SK-N-SH (cell line): ENCODE data around the gene MAG. TPM values are rescaled to one million over a fixed set of nuclear protein-coding genes. Genes with fewer than 3 reads are reported as not detected.

ENCODE experiments used
- CTCF ChIA-PET: fragments of 300-600, 350-600 bp; formaldehyde crosslinking; extraction: SDS; loops from one replicate; lab custom pipeline; 2021; lab: Yijun Ruan, JAX
- POLR2A ChIA-PET: fragments of 350-600 bp; sonication (Branson Sonifier 250); formaldehyde crosslinking; extraction: SDS; loops from one replicate; lab custom pipeline; 2020; ENCODE audit warnings: antibody characterized with exemption, inconsistent platforms; lab: Yijun Ruan, JAX
- DNase-seq: peaks from one replicate; pipeline ENCODE4 v3.0.0; 2012
- H2AFZ ChIP-seq: fragments of 200-600 bp; sonication (generic); 2 replicates; pipeline ENCODE4 v1.8.1; 2016; ENCODE audit warnings: antibody characterized with exemption, mild to moderate bottlenecking, low read depth
- H3F3A ChIP-seq: fragments of 200-600 bp; sonication (generic); replicated peaks from 2 replicates; pipeline ENCODE3; 2016; ENCODE audit warnings: antibody characterized with exemption, mild to moderate bottlenecking; ENCODE audit not compliant: insufficient read depth
- H3K27ac ChIP-seq, 2 experiments: fragments of 200-500 bp in 1 of 2; fragments of 200-600 bp in 1 of 2; sonication (Bioruptor generic) in 1 of 2; sonication (generic), shearing (Covaris generic) in 1 of 2; 2 replicates each; pipeline versions ENCODE4 v1.5.1 to v1.6.1; 2014 to 2016; ENCODE audit warnings: low read depth in 2 of 2, inconsistent platforms in 1 of 2, low read length in 1 of 2, mild to moderate bottlenecking in 1 of 2, mixed read lengths in 1 of 2
- H3K27me3 ChIP-seq: fragments of 200-600 bp; sonication (generic), shearing (Covaris generic); 2 replicates; pipeline ENCODE4 v1.6.1; 2016; ENCODE audit warnings: mixed run types; ENCODE audit not compliant: insufficient read depth
- H3K36me3 ChIP-seq, 2 experiments: fragments of 200-500 bp in 1 of 2; fragments of 200-600 bp in 1 of 2; sonication (Bioruptor generic) in 1 of 2; sonication (generic) in 1 of 2; replicated peaks in 1 of 2; 2 replicates each; pipeline versions ENCODE3 to v1.5.1; 2014 to 2016; ENCODE audit warnings: low read length in 1 of 2, mild to moderate bottlenecking in 1 of 2; ENCODE audit not compliant: insufficient read depth in 2 of 2, control insufficient read depth in 1 of 2
- H3K4me1 ChIP-seq, 2 experiments: fragments of 200-500 bp in 1 of 2; fragments of 200-600 bp in 1 of 2; sonication (Bioruptor generic) in 1 of 2; sonication (generic), shearing (Covaris generic) in 1 of 2; 2 replicates each; pipeline versions ENCODE4 v1.5.1 to v1.6.1; 2014 to 2016; ENCODE audit warnings: low read depth in 1 of 2, low read length in 1 of 2, mixed run types in 1 of 2; ENCODE audit not compliant: insufficient read depth in 2 of 2, control insufficient read depth in 1 of 2
- H3K4me2 ChIP-seq: fragments of 200-600 bp; sonication (generic), shearing (Covaris generic); 2 replicates; pipeline ENCODE4 v1.6.1; 2017; ENCODE audit warnings: mixed run types
- H3K4me3 ChIP-seq, 2 experiments: fragments of 200-500 bp in 1 of 2; fragments of 200-600 bp in 1 of 2; sonication (Bioruptor generic) in 1 of 2; sonication (generic), shearing (Covaris generic) in 1 of 2; 2 replicates each; pipeline versions ENCODE4 v1.5.1 to v1.8.1; 2014 to 2016; ENCODE audit warnings: low read depth in 2 of 2, inconsistent platforms in 1 of 2, low read length in 1 of 2, mild to moderate bottlenecking in 1 of 2, mixed read lengths in 1 of 2, moderate library complexity in 1 of 2
- H3K79me2 ChIP-seq: fragments of 200-600 bp; sonication (generic); 2 replicates; pipeline ENCODE4 v1.8.1; 2017; ENCODE audit warnings: mild to moderate bottlenecking; ENCODE audit not compliant: insufficient read depth
- H3K9ac ChIP-seq: fragments of 200-600 bp; sonication (generic); 2 replicates; pipeline ENCODE4 v1.6.1; 2017; ENCODE audit warnings: mixed run types
- H3K9me2 ChIP-seq: fragments of 200-600 bp; sonication (generic); 2 replicates; pipeline ENCODE4 v1.6.1; 2017; ENCODE audit warnings: mixed run types
- H3K9me3 ChIP-seq: fragments of 200-600 bp; sonication (generic); 2 replicates; pipeline ENCODE4 v1.6.1; 2017; ENCODE audit warnings: mixed run types, mild to moderate bottlenecking, moderate library complexity
- H4K20me1 ChIP-seq: fragments of 200-600 bp; sonication (generic); 2 replicates; pipeline ENCODE4 v1.6.1; 2017; ENCODE audit warnings: mild to moderate bottlenecking, mixed run types; ENCODE audit not compliant: insufficient read depth
- CTCF ChIP-seq: fragments of 200-600 bp; sonication (generic); IDR thresholded peaks from 2 replicates; pipeline ENCODE4 v1.6.1; 2017; ENCODE audit warnings: antibody characterized with exemption, mild to moderate bottlenecking, moderate library complexity
- ELF1 ChIP-seq: IDR thresholded peaks from 2 replicates; pipeline ENCODE4 v1.4.0; 2012
- EZH2phosphoT487 ChIP-seq: fragments of 200-600 bp; sonication (generic); IDR thresholded peaks from 2 replicates; pipeline ENCODE4 v1.6.1; 2017; ENCODE audit warnings: low read depth, mixed run types, mild to moderate bottlenecking, antibody characterized with exemption, moderate library complexity, borderline replicate concordance
- FOXJ3 ChIP-seq: sonication (generic); formaldehyde crosslinking; IDR thresholded peaks from 2 replicates; pipeline ENCODE4 v1.5.1; 2020; ENCODE audit warnings: mild to moderate bottlenecking, missing genetic modification reagents
- GABPA ChIP-seq: IDR thresholded peaks from 2 replicates; pipeline ENCODE4 v1.4.0; 2012; ENCODE audit warnings: low read depth, mild to moderate bottlenecking
- JUND ChIP-seq: IDR thresholded peaks from 2 replicates; pipeline ENCODE4 v1.4.0; 2012
- MEF2A ChIP-seq: IDR thresholded peaks from 2 replicates; pipeline ENCODE4 v1.4.0; 2012; ENCODE audit warnings: low read depth, borderline replicate concordance
- NFIC ChIP-seq: IDR thresholded peaks from 2 replicates; pipeline ENCODE4 v1.4.0; 2012; ENCODE audit warnings: borderline replicate concordance
- NRF1 ChIP-seq: IDR thresholded peaks from 2 replicates; pipeline ENCODE4 v1.6.1; 2012; ENCODE audit warnings: low read depth, mild to moderate bottlenecking, low read length
- POLR2AphosphoS5 ChIP-seq: IDR thresholded peaks from 2 replicates; pipeline ENCODE4 v1.6.1; 2012; ENCODE audit warnings: low read depth, low read length
- REST ChIP-seq: IDR thresholded peaks from 2 replicates; pipeline ENCODE4 v1.6.1; 2012; ENCODE audit warnings: mild to moderate bottlenecking, low read depth, low read length, moderate library complexity
- RXRA ChIP-seq: IDR thresholded peaks from 2 replicates; pipeline ENCODE4 v1.4.0; 2012; ENCODE audit warnings: low read depth, mild to moderate bottlenecking, borderline replicate concordance
- TAF1 ChIP-seq: IDR thresholded peaks from 2 replicates; pipeline ENCODE4 v1.6.1; 2012; ENCODE audit warnings: low read depth, mild to moderate bottlenecking, low read length, moderate library complexity, borderline replicate concordance
- TEAD4 ChIP-seq: IDR thresholded peaks from 2 replicates; pipeline ENCODE4 v1.4.0; 2012; ENCODE audit warnings: mild to moderate bottlenecking, borderline replicate concordance; ENCODE audit not compliant: insufficient read depth
- USF1 ChIP-seq: IDR thresholded peaks from 2 replicates; pipeline ENCODE4 v1.4.0; 2012; ENCODE audit warnings: low read depth, borderline replicate concordance
- USF2 ChIP-seq: fragments of 150-350 bp; IDR thresholded peaks from 2 replicates; pipeline ENCODE4 v1.6.1; 2017; ENCODE audit warnings: antibody characterized with exemption, low read length, low read depth, borderline replicate concordance
- YY1 ChIP-seq: IDR thresholded peaks from 2 replicates; pipeline ENCODE4 v1.4.0; 2012; ENCODE audit warnings: low read depth, mild to moderate bottlenecking
- ZBTB33 ChIP-seq: IDR thresholded peaks from 2 replicates; pipeline ENCODE4 v1.4.0; 2012; ENCODE audit warnings: low read depth, borderline replicate concordance
- WGBS: methylation state at CpG from one replicate; pipeline ENCODE4 v1.1.6; 2017; ENCODE audit warnings: low lambda C conversion rate; 5-methylcytosine and 5-hydroxymethylcytosine counted together
- polyA plus RNA-seq, 3 experiments: library from polyadenylated mRNA; depleted of rRNA; stranded (reverse); fragments of >200 nt; gene quantifications; 2 replicates each; pipeline ENCODE4 v1.2.3, GENCODE V29; 2012
- TF ChIP-seq, protein P1 (sequence below): fragments of 150-350 bp; IDR thresholded peaks from 2 replicates; pipeline ENCODE4 v1.6.1; 2016; ENCODE audit warnings: mild to moderate bottlenecking, low read depth, low read length

The MAG gene
- polyA plus RNA-seq, 1 of the 3 experiments (the other 2 are of a cell fraction): not detected

DNA sequence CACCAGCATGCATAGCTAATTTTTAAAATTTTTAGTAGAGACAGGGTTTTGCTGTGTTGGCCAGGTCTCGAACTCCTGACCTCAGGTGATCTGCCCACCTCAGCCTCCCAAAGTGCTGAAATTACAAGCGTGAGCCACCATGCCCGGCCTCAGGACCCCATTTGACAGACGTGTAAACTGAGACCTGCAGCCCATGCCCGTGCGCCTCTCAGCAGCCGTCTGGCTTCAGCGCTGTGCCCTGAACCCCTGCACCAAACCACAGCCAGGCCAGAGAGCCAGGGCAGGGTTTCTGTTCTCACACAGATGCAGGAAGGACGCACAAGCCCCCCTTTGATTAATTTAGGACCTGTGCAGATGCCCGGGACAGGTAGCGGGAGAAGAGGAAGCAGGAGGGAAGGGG lies 48.5 kb downstream of the MAG start:
- POLR2A ChIA-PET: no interaction called here

More for the DNA sequence above, 48.5 kb downstream of the MAG start:
- WGBS: 45% methylated on average over 11 of the region's 11 CpGs
- no peak for DNase-seq
- no peaks in the 10 kb centered on the region for H4K20me1 ChIP-seq
- no peaks in the 10 kb centered on the region for H3K9me3 ChIP-seq
- no peak overlapping the region for H3K4me2 ChIP-seq
- H3K9ac ChIP-seq: no peak overlapping the region
- H3K4me1 ChIP-seq: no peaks in the 10 kb centered on the region
- CTCF ChIA-PET: interaction anchor here (1.6 to 3.3 kb wide), 2 partner anchors 13 to 154 kb away, joined by 4 to 19 read pairs; no protein-coding TSS in a partner anchor
- no peak overlapping the region for H3K27ac ChIP-seq
- no peaks in the 10 kb centered on the region for H3F3A ChIP-seq
- H3K27me3 ChIP-seq: peaks cover 87% of the 10 kb centered on the region
- no peaks in the 10 kb centered on the region for H3K9me2 ChIP-seq
- H3K79me2 ChIP-seq: no peaks in the 10 kb centered on the region
- no peaks in the 10 kb centered on the region for H3K36me3 ChIP-seq
- TF ChIP-seq ZBTB33 (no peak), REST (no peak), EZH2phosphoT487 (no peak), USF2 (no peak), POLR2AphosphoS5 (no peak), TEAD4 (no peak), YY1 (no peak), JUND (no peak), GABPA (no peak), TAF1 (no peak), ELF1 (no peak), NFIC (no peak), NRF1 (no peak), MEF2A (no peak), RXRA (no peak), CTCF (no peak), FOXJ3 (CRISPR knock-in tag) (no peak), USF1 (no peak)
- TF ChIP-seq, protein P1, sequence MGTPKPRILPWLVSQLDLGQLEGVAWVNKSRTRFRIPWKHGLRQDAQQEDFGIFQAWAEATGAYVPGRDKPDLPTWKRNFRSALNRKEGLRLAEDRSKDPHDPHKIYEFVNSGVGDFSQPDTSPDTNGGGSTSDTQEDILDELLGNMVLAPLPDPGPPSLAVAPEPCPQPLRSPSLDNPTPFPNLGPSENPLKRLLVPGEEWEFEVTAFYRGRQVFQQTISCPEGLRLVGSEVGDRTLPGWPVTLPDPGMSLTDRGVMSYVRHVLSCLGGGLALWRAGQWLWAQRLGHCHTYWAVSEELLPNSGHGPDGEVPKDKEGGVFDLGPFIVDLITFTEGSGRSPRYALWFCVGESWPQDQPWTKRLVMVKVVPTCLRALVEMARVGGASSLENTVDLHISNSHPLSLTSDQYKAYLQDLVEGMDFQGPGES: no peak
- H2AFZ ChIP-seq: no peak overlapping the region
- H3K4me3 ChIP-seq: no peak overlapping the region
